IMR-90 (cell line): Measurements from ENCODE around the gene TANC2. TPM values are rescaled to one million over a fixed set of nuclear protein-coding genes. Genes with fewer than 3 reads are reported as not detected.

Experiments
- ATAC-seq: fragments of 200-7000 bp; cut with Tn5 transposase; 2 replicates; pipeline ENCODE4 v1.9.1; 2020; ENCODE audit warnings: low read depth, mild to moderate bottlenecking, moderate library complexity
- BruUV-seq: library from RNA; stranded (reverse); fragments of 400-500 nt; replicated peaks from 2 replicates; lab custom pipeline; 2021; lab: Mats Ljungman, UMichigan
- CTCF ChIA-PET: fragments of 300-600 bp; formaldehyde crosslinking; extraction: SDS; loops from one replicate; lab custom pipeline; 2021; ENCODE audit warnings: antibody characterized with exemption; lab: Yijun Ruan, JAX
- POLR2A ChIA-PET: fragments of 300-600 bp; sonication (Branson Sonifier 250); formaldehyde crosslinking; loops from one replicate; lab custom pipeline; 2022; ENCODE audit warnings: antibody characterized with exemption; ENCODE audit not compliant: unreplicated experiment; lab: Charles Lee
- DNase-seq: peaks from one replicate; pipeline ENCODE4 v3.0.0; 2013
- H2AFZ ChIP-seq: replicated peaks from 2 replicates; pipeline ENCODE3; 2013; ENCODE audit warnings: low read length, mild to moderate bottlenecking; ENCODE audit not compliant: poor library complexity
- H2AK5ac ChIP-seq: 2 replicates; pipeline ENCODE4 v1.6.1; 2013; ENCODE audit warnings: low read depth, low read length, inconsistent platforms
- H2AK9ac ChIP-seq: replicated peaks from 2 replicates; pipeline ENCODE3; 2013; ENCODE audit warnings: mild to moderate bottlenecking, low read depth, low read length, moderate library complexity; ENCODE audit not compliant: poor library complexity
- H2BK120ac ChIP-seq: 2 replicates; pipeline ENCODE4 v1.6.1; 2013; ENCODE audit warnings: low read depth, low read length, inconsistent platforms
- H2BK15ac ChIP-seq: 3 replicates; pipeline ENCODE4 v1.6.1; 2013; ENCODE audit warnings: low read depth, low read length, inconsistent platforms
- H2BK20ac ChIP-seq: 2 replicates; pipeline ENCODE4 v1.6.1; 2013; ENCODE audit warnings: low read depth, mild to moderate bottlenecking, inconsistent platforms, low read length, moderate library complexity
- H2BK5ac ChIP-seq: 2 replicates; pipeline ENCODE4 v1.6.1; 2013; ENCODE audit warnings: mild to moderate bottlenecking, low read depth, low read length, inconsistent platforms; ENCODE audit not compliant: poor library complexity, severe bottlenecking
- H3K14ac ChIP-seq: replicated peaks from 2 replicates; pipeline ENCODE4 v1.6.1; 2013; ENCODE audit warnings: low read depth, low read length, inconsistent platforms
- H3K18ac ChIP-seq: 2 replicates; pipeline ENCODE4 v1.6.1; 2013; ENCODE audit warnings: low read depth, low read length, control low read depth
- H3K23ac ChIP-seq: 2 replicates; pipeline ENCODE4 v1.6.1; 2013; ENCODE audit warnings: low read depth, low read length, inconsistent platforms
- H3K27ac ChIP-seq: 2 replicates; pipeline ENCODE4 v1.5.1; 2013; ENCODE audit warnings: mild to moderate bottlenecking, control low read depth, low read length; ENCODE audit not compliant: insufficient read depth
- H3K27me3 ChIP-seq: 2 replicates; pipeline ENCODE4 v1.6.1; 2013; ENCODE audit warnings: low read length; ENCODE audit not compliant: control insufficient read depth, insufficient read depth
- H3K36me3 ChIP-seq: 2 replicates; pipeline ENCODE4 v1.6.1; 2013; ENCODE audit warnings: low read length, mixed read lengths; ENCODE audit not compliant: control insufficient read depth, insufficient read depth
- H3K4ac ChIP-seq: 2 replicates; pipeline ENCODE4 v1.6.1; 2013; ENCODE audit warnings: low read depth, low read length, inconsistent platforms
- H3K4me1 ChIP-seq: 2 replicates; pipeline ENCODE4 v1.6.1; 2013; ENCODE audit warnings: low read length, mixed read lengths; ENCODE audit not compliant: control insufficient read depth, insufficient read depth
- H3K4me2 ChIP-seq: 2 replicates; pipeline ENCODE4 v1.6.1; 2013; ENCODE audit warnings: low read depth, mild to moderate bottlenecking, control low read depth, low read length, moderate library complexity
- H3K4me3 ChIP-seq: 2 replicates; pipeline ENCODE4 v1.5.1; 2013; ENCODE audit warnings: low read depth, mild to moderate bottlenecking, control low read depth, low read length, moderate library complexity; ENCODE audit not compliant: insufficient read depth
- H3K56ac ChIP-seq: 2 replicates; pipeline ENCODE4 v1.6.1; 2013; ENCODE audit warnings: low read length, inconsistent platforms; ENCODE audit not compliant: insufficient read depth; ENCODE audit errors: extremely low read depth
- H3K79me1 ChIP-seq, 2 experiments: 2 replicates each; pipeline ENCODE4 v1.6.1; 2013; ENCODE audit warnings: low read length in 2 of 2, inconsistent platforms in 1 of 2, low read depth in 1 of 2
- H3K9ac ChIP-seq: 2 replicates; pipeline ENCODE4 v1.6.1; 2013; ENCODE audit warnings: low read depth, low read length, control low read depth
- H3K9me1 ChIP-seq: 2 replicates; pipeline ENCODE4 v1.6.1; 2013; ENCODE audit warnings: low read length, inconsistent platforms; ENCODE audit not compliant: insufficient read depth
- H3K9me3 ChIP-seq: 2 replicates; pipeline ENCODE4 v1.6.1; 2013; ENCODE audit warnings: low read length; ENCODE audit not compliant: control insufficient read depth, insufficient read depth
- H4K20me1 ChIP-seq: 2 replicates; pipeline ENCODE4 v1.6.1; 2013; ENCODE audit warnings: low read length, inconsistent platforms; ENCODE audit not compliant: insufficient read depth
- H4K5ac ChIP-seq: 2 replicates; pipeline ENCODE4 v1.6.1; 2013; ENCODE audit warnings: mild to moderate bottlenecking, low read depth, low read length, control low read depth
- H4K8ac ChIP-seq, 2 experiments: 2 replicates each; pipeline ENCODE4 v1.6.1; 2013; ENCODE audit warnings: low read depth in 2 of 2, low read length in 2 of 2, control low read depth in 1 of 2, inconsistent platforms in 1 of 2
- H4K91ac ChIP-seq: 2 replicates; pipeline ENCODE4 v1.6.1; 2013; ENCODE audit warnings: low read depth, low read length, inconsistent platforms; ENCODE audit not compliant: insufficient read depth
- CEBPB ChIP-seq: IDR thresholded peaks from 2 replicates; pipeline ENCODE4 v1.6.1; 2012; ENCODE audit warnings: low read depth, low read length, improper control_type of control experiment
- NFE2L2 ChIP-seq: fragments of 150-350 bp; IDR thresholded peaks from 2 replicates; pipeline ENCODE4 v1.6.1; 2016; ENCODE audit warnings: low read depth, mild to moderate bottlenecking, low read length
- RCOR1 ChIP-seq: IDR thresholded peaks from 2 replicates; pipeline ENCODE4 v1.6.1; 2012; ENCODE audit warnings: mild to moderate bottlenecking, low read length, improper control_type of control experiment; ENCODE audit not compliant: insufficient replicate concordance
- WGBS, 2 experiments: methylation state at CpG; one replicate each; pipeline versions ENCODE4 v1.1.5 to v1.1.7; 2013; ENCODE audit warnings: missing lambda C conversion rate in 2 of 2; ENCODE audit not compliant: insufficient read length in 1 of 2; ENCODE audit errors: extremely low coverage in 2 of 2; 5-methylcytosine and 5-hydroxymethylcytosine counted together
- dilution Hi-C: fragments of 300-500 bp; cut with HindIII; formaldehyde crosslinking; loops from one replicate; pipeline ENCODE4 v1.14.3; 2018; ENCODE audit warnings: low sequenced_read_pairs; ENCODE audit not compliant: unreplicated experiment
- in situ Hi-C: fragments of 300-500 bp; cut with MboI; formaldehyde crosslinking; loops from 3 replicates; pipeline ENCODE4 v1.14.3; 2019; ENCODE audit warnings: low sequenced_read_pairs, inconsistent platforms, mixed read lengths
- intact Hi-C: fragments of 100-400 bp; cut with micrococcal nuclease; formaldehyde crosslinking; loops from 2 replicates; pipeline ENCODE4 v1.10.0; 2022
- polyA plus RNA-seq, 3 experiments: library from polyadenylated mRNA; depleted of rRNA; stranded (reverse); fragments of >200 nt; gene quantifications; 2 replicates each; pipeline ENCODE4 v1.2.3, GENCODE V29; 2012; ENCODE audit warnings: low replicate concordance in 1 of 3
- total RNA-seq: library from RNA; depleted of rRNA; stranded (reverse); fragments of >200 nt; gene quantifications from 2 replicates; pipeline ENCODE4 v1.2.3, GENCODE V29; 2012
- TF ChIP-seq, protein P1 (sequence below): conservative IDR thresholded peaks from 2 replicates; pipeline ENCODE4 v1.5.1; 2012; ENCODE audit warnings: mild to moderate bottlenecking, low read depth, low read length, improper control_type of control experiment

Gene TANC2
- total and polyA plus RNA-seq, 2 of the 4 experiments (the other 2 are of a cell fraction): 20.6 to 41.4 TPM

GRCh38 chr17:62948370-62948769 lies 17.7 kb upstream of the TANC2 start:
- in situ Hi-C loops: no loop called here

More at GRCh38 chr17:62948370-62948769, 17.7 kb upstream of the TANC2 start:
- Histone ChIP-seq H3K9ac (no peak overlapping the region), H3K4me3 (no peak overlapping the region), H3K36me3 (no peaks in the 10 kb centered on the region), H4K20me1 (no peaks in the 10 kb centered on the region), H3K23ac (no peak overlapping the region), H2BK120ac (no peak overlapping the region), H3K27me3 (no peaks in the 10 kb centered on the region; the same call in 1 of the 2 replicates), H4K8ac (no peak overlapping the region), H4K5ac (no peak overlapping the region), H2AK9ac (no peak overlapping the region), H3K56ac (no peak overlapping the region), H2BK15ac (no peak overlapping the region), H2AK5ac (no peak overlapping the region), H4K91ac (no peak overlapping the region), H3K9me3 (no peaks in the 10 kb centered on the region), H3K79me1 (no peaks in the 10 kb centered on the region), H3K4me1 (no peaks in the 10 kb centered on the region), H3K9me1 (peaks cover 2% of the 10 kb centered on the region; the same call in 1 of the 2 replicates), H2BK20ac (no peak overlapping the region), H3K27ac (no peak overlapping the region), H3K14ac (no peak overlapping the region), H3K4me2 (no peak overlapping the region), H3K18ac (no peak overlapping the region), H2AFZ (no peak overlapping the region), H3K4ac (no peak overlapping the region), H2BK5ac (no peak overlapping the region)
- no TSS peak for BruUV-seq
- POLR2A ChIA-PET: no interaction called here
- WGBS, 2 experiments: no CpG with 5 or more reads among the region's 1 CpG
- DNase-seq (no peak), ATAC-seq (no peak)
- dilution Hi-C loops (no loop called here), intact Hi-C loops (no loop called here)
- CTCF ChIA-PET: no interaction called here
- TF ChIP-seq, protein P1, sequence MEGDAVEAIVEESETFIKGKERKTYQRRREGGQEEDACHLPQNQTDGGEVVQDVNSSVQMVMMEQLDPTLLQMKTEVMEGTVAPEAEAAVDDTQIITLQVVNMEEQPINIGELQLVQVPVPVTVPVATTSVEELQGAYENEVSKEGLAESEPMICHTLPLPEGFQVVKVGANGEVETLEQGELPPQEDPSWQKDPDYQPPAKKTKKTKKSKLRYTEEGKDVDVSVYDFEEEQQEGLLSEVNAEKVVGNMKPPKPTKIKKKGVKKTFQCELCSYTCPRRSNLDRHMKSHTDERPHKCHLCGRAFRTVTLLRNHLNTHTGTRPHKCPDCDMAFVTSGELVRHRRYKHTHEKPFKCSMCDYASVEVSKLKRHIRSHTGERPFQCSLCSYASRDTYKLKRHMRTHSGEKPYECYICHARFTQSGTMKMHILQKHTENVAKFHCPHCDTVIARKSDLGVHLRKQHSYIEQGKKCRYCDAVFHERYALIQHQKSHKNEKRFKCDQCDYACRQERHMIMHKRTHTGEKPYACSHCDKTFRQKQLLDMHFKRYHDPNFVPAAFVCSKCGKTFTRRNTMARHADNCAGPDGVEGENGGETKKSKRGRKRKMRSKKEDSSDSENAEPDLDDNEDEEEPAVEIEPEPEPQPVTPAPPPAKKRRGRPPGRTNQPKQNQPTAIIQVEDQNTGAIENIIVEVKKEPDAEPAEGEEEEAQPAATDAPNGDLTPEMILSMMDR: no peak
- TF ChIP-seq NFE2L2 (no peak), CEBPB (no peak), RCOR1 (no peak)
